Esophagus squamous epithelium (tissue), 5 donors: ENCODE results near the gene SPCS3. TPM values are rescaled to one million over a fixed set of nuclear protein-coding genes. Genes with fewer than 3 reads are reported as not detected.

Experiments
- DNase-seq: peaks from one replicate; lab custom pipeline; 2025; lab: John Stamatoyannopoulos, UW
- H3K27ac ChIP-seq, 4 donors: fragments of 200-600 bp; sonication (generic); one replicate each; pipeline ENCODE4 v1.5.1; 2016 to 2019; ENCODE audit warnings: mild to moderate bottlenecking in 1 of 4
- H3K27me3 ChIP-seq, 4 donors: fragments of 200-600 bp; sonication (generic); 1 replicate in 3 of 4; 2 replicates in 1 of 4; pipeline versions ENCODE4 v1.5.1 to v1.6.0; 2017 to 2021; ENCODE audit warnings: antibody characterized with exemption in 1 of 4
- H3K36me3 ChIP-seq, 3 donors: fragments of 200-600 bp; sonication (generic); one replicate each; pipeline ENCODE4 v1.5.1; 2016 to 2019
- H3K4me1 ChIP-seq, 3 donors: fragments of 200-600 bp; sonication (generic); one replicate each; pipeline ENCODE4 v1.5.1; 2017 to 2019
- H3K4me3 ChIP-seq, 4 donors: fragments of 200-600 bp; sonication (generic); 1 replicate in 3 of 4; 2 replicates in 1 of 4; pipeline ENCODE4 v1.5.1; 2016 to 2019; ENCODE audit warnings: mild to moderate bottlenecking in 2 of 4, moderate library complexity in 1 of 4
- H3K9me3 ChIP-seq, 3 donors: fragments of 200-600 bp; sonication (generic); one replicate each; pipeline ENCODE4 v1.5.1; 2016 to 2019
- POLR2A ChIP-seq, 4 donors: fragments of 450-650 bp; IDR thresholded peaks; one replicate each; pipeline ENCODE4 v1.6.1; 2017; ENCODE audit warnings: antibody characterized with exemption in 4 of 4, mild to moderate bottlenecking in 4 of 4, moderate library complexity in 3 of 4
- WGBS, 2 donors: methylation state at CpG; one replicate each; pipeline ENCODE4 v1.1.5; 2018; 5-methylcytosine and 5-hydroxymethylcytosine counted together
- intact Hi-C: fragments of 100-400 bp; cut with DNase I; formaldehyde crosslinking; loops from one replicate; pipeline ENCODE4 v1.15.0; 2022
- total RNA-seq, 4 donors: library from RNA; depleted of rRNA; stranded (reverse); fragments of >200 nt; gene quantifications; one replicate each; pipeline ENCODE4 v1.1.0, GENCODE V29; 2016
- TF ChIP-seq, protein P1 (sequence below), 6 experiments: fragments of 450-650 bp in 4 of 6; fragments of 200-600 bp in 2 of 6; sonication (generic) in 2 of 6; IDR thresholded peaks; one replicate each; pipeline ENCODE4 v1.5.1; 2016 to 2019; ENCODE audit warnings: antibody characterized with exemption in 6 of 6, mild to moderate bottlenecking in 4 of 6, moderate library complexity in 4 of 6
- donor health status: DM: yes; HTN: yes; CAD: no.

The SPCS3 gene
- total RNA-seq = 10 to 100 TPM; 48.7 to 61.8 (median 54.3) TPM

- Histone ChIP-seq H3K36me3 (no peaks in the 10 kb centered on the region), H3K27me3 (no peaks in the 10 kb centered on the region), H3K4me3 (peak within 1 kb of the TSS; percentile 78 to 97 (median 88)), H3K27ac (peak within 1 kb of the TSS; percentile 95 to 100 (median 97)), H3K4me1 (peaks cover 9 to 48% (median 17%) of the 10 kb centered on the region in 3 donors), H3K9me3 (no peaks in the 10 kb centered on the region)
- 0% methylated on average over 5 to 6 of the region's 94 CpGs for WGBS, 2 donors
- intact Hi-C loops = no loop called here
- peak in 3 of 4 donors; percentile 25 to 96 (median 89) for TF ChIP-seq POLR2A (IDR thresholded peaks at IDR 0.05)
- TF ChIP-seq, protein P1, sequence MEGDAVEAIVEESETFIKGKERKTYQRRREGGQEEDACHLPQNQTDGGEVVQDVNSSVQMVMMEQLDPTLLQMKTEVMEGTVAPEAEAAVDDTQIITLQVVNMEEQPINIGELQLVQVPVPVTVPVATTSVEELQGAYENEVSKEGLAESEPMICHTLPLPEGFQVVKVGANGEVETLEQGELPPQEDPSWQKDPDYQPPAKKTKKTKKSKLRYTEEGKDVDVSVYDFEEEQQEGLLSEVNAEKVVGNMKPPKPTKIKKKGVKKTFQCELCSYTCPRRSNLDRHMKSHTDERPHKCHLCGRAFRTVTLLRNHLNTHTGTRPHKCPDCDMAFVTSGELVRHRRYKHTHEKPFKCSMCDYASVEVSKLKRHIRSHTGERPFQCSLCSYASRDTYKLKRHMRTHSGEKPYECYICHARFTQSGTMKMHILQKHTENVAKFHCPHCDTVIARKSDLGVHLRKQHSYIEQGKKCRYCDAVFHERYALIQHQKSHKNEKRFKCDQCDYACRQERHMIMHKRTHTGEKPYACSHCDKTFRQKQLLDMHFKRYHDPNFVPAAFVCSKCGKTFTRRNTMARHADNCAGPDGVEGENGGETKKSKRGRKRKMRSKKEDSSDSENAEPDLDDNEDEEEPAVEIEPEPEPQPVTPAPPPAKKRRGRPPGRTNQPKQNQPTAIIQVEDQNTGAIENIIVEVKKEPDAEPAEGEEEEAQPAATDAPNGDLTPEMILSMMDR (IDR thresholded peaks at IDR 0.05) = peak in 1 of 6 experiments; percentile 4
- DNase-seq = peak; percentile 87
These were observed at the start of gene SPCS3 for GRCh38 chr4:176319704-176320339. Gene SPCS3, plus strand, starts transcription at chr4:176319966. Its CDS starts 111 bp downstream, at chr4:176320077.

DNA sequence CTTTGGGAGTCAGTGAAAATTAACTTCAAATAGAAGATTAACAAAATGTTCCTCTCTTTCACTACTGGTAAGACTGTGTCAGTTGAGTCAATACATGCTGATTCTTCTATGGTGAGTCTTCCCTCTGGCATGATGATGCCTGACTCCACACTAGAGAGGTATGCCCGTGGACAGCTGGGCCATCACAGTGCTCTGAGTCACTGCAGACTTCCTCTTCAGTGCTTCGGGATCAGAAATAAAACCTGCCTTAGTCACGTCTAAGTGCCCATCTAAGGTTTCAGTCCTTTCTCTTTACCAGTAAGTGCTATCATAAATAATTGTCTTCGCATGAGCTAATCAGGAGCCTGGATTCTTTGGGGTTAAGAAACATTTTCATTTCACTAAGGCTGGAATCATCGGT is 49.1 kb upstream of the SPCS3 start:
- Histone ChIP-seq H3K9me3 (no peaks in the 10 kb centered on the region), H3K4me1 (no peaks in the 10 kb centered on the region), H3K27me3 (no peaks in the 10 kb centered on the region), H3K27ac (peak overlapping the region in 2 of 4 donors; percentile 1 to 48), H3K4me3 (no peak overlapping the region), H3K36me3 (no peaks in the 10 kb centered on the region)
- intact Hi-C loops = no loop called here
- TF ChIP-seq, protein P1 (IDR thresholded peaks at IDR 0.05) = no peak
- TF ChIP-seq POLR2A (IDR thresholded peaks at IDR 0.05) = no peak
- no peak for DNase-seq
- WGBS, 2 donors = 38 to 48% methylated on average over 5 of the region's 5 CpGs

- no peak for DNase-seq
- Histone ChIP-seq H3K27me3 (no peaks in the 10 kb centered on the region), H3K4me3 (no peak overlapping the region), H3K27ac (no peak overlapping the region), H3K36me3 (no peaks in the 10 kb centered on the region), H3K4me1 (no peaks in the 10 kb centered on the region), H3K9me3 (no peaks in the 10 kb centered on the region)
- TF ChIP-seq POLR2A (IDR thresholded peaks at IDR 0.05) = no peak
- TF ChIP-seq, protein P1 (IDR thresholded peaks at IDR 0.05) = no peak
- WGBS, 2 donors = 74 to 80% methylated on average over 3 of the region's 3 CpGs
- intact Hi-C loops = no loop called here
These were observed 48.0 kb upstream of the SPCS3 start for GRCh38 chr4:176271749-176272148.

- Histone ChIP-seq H3K36me3 (no peaks in the 10 kb centered on the region), H3K4me1 (peaks cover 0 to 5% (median 0%) of the 10 kb centered on the region in 3 donors), H3K27me3 (no peaks in the 10 kb centered on the region), H3K27ac (no peak overlapping the region), H3K9me3 (no peaks in the 10 kb centered on the region), H3K4me3 (no peak overlapping the region)
- no peak for TF ChIP-seq POLR2A (IDR thresholded peaks at IDR 0.05)
- TF ChIP-seq, protein P1 (IDR thresholded peaks at IDR 0.05) = no peak
- intact Hi-C loops = no loop called here
- WGBS, 2 donors = 38 to 51% methylated on average over 3 of the region's 3 CpGs
- no peak for DNase-seq
These were observed 47.0 kb upstream of the SPCS3 start for GRCh38 chr4:176272799-176273198.

DNA sequence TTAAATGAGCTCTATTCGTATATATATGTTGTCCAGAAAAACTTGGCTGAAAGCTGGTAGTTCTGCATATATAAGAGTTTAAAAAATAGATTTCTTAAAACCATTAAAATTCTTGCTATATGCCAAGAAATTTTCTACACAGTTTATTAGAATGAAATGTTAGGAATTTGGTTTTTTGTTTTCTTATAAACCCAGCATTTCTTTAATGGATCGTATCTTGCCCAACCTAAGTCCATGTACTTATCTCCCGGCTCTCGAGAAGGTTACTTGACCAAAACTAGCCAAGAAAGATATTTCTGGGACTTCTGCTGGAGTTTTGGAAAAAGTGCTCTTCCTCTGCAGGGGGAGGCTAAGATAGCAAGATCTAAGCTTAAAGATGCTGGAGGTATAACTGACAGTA is 46.0 kb upstream of the SPCS3 start:
- no peak overlapping the region for H3K27ac ChIP-seq
- no peaks in the 10 kb centered on the region for H3K36me3 ChIP-seq
- no peak overlapping the region for H3K4me3 ChIP-seq
- no peaks in the 10 kb centered on the region for H3K27me3 ChIP-seq
- WGBS, 2 donors = 76 to 85% methylated on average over 4 of the region's 4 CpGs
- DNase-seq = no peak
- TF ChIP-seq, protein P1 (IDR thresholded peaks at IDR 0.05) = no peak
- no peak for TF ChIP-seq POLR2A (IDR thresholded peaks at IDR 0.05)
- intact Hi-C loops = no loop called here
- H3K9me3 ChIP-seq = no peaks in the 10 kb centered on the region
- peaks cover 0 to 5% (median 0%) of the 10 kb centered on the region in 3 donors for H3K4me1 ChIP-seq
